Bone marrow (tissue), 2 donors: ENCODE results near the gene COX14.
A peak's percentile ranks its signal among the peaks of the same experiment; 100 is the strongest.

Experiments used
- DNase-seq, 2 donors: peaks; one replicate each; lab custom pipeline; 2025; lab: John Stamatoyannopoulos, UW

COX14 gene

GRCh38 chr12:50084775-50085614 is 27.0 kb upstream of the COX14 start, which contains the start of gene SMARCD1:
Gene SMARCD1 (plus strand): TSS chr12:50085342. CDS start chr12:50085370, 28 bp downstream.
- DNase-seq: peak; percentile 55 to 90

DNA sequence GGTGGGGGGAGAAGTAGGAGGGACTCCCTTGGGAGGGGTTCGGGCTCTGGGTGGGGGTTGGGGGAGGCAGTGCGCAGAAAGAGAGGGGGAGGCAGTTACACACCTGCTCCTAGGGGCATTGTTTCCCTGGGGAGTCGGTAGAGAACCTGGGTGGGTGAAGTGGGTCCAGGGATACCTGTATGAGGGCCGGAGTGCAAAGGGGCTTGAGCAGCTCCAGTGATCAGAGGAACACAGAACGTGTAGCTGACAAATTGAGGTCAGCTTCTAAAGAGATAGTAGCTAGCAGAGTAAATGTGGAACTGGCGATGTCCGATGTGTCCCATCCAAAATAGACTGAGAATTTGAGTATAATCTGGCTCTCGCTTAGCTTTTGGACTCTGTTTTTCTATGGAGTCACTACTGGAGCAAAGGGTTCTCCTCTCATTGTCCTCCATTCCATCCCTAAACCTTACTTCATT is 26.4 kb upstream of the COX14 start:
- no peak for DNase-seq

- no peak for DNase-seq
These were observed 25.9 kb upstream of the COX14 start for GRCh38 chr12:50086148-50086547.

GRCh38 chr12:50087151-50087550 is 24.9 kb upstream of the COX14 start:
- no peak for DNase-seq

- no peak for DNase-seq
These were observed 24.0 kb upstream of the COX14 start for GRCh38 chr12:50087995-50088394.

- peak in 1 of 2 donors; percentile 11 for DNase-seq
These were observed 23.3 kb upstream of the COX14 start for GRCh38 chr12:50088577-50089335.

DNA sequence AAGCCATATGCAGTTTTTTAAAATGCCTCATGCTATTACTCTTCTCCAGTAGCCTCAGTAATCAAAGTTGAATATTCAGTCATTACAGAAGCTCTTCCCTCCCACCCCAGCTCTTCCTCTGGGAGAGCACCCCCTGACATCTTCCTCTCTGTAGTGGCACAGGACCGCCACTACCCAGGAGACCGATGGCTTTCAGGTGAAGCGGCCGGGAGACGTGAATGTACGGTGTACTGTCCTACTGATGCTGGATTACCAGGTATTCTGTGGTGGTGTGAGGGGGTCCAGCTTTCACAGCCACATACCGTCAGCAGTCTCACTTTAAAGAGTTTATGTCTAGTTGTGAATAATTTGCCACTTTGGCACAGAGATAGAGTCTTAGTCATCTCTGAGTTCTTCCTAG is 22.3 kb upstream of the COX14 start:
- DNase-seq: no peak

DNA sequence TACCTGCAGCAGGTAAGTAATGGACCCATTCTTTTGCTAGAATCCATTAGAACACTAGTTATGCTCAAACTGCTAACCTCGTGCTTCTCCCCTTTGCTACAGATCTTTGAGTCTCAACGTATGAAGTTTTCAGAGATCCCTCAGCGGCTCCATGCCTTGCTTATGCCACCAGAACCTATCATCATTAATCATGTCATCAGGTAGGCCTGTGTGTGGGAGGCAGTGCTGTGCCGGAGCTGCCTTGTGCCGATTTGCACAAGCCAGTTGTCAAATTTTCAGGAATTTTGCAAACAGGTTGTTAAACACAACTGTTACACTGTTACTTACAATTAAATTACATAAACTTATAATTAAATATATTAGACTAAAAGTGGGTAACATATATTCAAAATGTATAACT is 21.6 kb upstream of the COX14 start:
- no peak for DNase-seq

DNA sequence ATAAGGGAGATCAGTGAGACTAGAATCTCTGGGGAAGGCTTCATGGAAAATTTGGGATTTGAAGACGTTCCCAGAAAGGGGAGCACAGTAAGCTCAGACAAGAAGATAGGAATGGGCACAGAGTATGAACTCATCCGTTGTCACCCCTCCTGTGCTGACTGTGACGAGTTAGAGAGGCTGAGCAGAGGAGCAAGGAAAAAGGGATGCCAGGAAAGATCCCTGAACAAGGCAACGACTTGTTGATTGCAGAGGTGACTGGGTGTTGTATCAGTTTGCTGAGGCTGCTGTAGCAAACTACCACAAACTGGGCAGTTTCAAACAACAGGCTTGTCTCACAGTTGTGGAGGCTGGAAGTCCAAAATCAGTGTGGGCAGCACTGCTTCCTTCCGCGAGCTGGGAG is 14.1 kb upstream of the COX14 start:
- DNase-seq: no peak

- DNase-seq: no peak
These were observed 12.6 kb upstream of the COX14 start for GRCh38 chr12:50099302-50100008.

DNA sequence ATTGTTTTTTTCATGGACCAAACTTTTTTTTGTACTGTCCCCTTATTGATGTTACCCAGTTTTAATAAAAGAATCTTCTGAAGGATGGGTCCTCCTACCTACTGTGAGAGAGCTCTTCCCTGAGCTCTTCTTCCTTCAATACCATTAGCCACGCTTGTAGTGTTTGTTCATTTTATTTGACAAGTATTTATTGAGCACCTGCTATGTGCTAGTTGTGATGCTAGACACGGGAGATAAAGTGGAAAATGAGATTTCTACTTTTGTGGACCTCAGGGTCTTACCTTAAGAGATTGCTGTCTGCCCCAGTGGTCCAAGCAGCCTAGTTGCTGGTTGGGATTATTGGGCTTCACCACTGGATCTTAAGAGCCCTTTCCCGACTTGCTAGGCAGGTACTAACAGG is 11.5 kb upstream of the COX14 start:
- DNase-seq: no peak

DNA sequence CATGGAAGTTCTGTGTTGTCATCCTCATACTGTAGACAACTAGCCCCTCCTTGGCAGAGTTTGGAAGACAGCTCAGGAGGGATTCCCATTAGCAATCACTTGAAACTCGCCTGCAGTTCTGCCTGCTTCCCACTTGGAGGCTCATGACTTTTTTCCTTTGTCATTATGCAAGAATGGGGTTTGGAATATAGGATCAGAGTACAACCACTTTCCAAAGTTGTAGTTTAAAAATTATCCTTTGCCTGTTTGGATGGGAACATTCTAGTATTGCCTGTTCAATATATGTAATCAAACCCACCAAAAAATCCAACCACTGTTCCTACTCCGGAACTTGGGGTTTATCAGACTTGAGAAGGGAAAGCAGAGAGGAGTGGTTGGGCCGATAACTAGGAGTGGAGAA is 10.4 kb upstream of the COX14 start:
- no peak for DNase-seq

- DNase-seq: no peak
These were observed 9.9 kb upstream of the COX14 start for GRCh38 chr12:50102131-50102531.

DNA sequence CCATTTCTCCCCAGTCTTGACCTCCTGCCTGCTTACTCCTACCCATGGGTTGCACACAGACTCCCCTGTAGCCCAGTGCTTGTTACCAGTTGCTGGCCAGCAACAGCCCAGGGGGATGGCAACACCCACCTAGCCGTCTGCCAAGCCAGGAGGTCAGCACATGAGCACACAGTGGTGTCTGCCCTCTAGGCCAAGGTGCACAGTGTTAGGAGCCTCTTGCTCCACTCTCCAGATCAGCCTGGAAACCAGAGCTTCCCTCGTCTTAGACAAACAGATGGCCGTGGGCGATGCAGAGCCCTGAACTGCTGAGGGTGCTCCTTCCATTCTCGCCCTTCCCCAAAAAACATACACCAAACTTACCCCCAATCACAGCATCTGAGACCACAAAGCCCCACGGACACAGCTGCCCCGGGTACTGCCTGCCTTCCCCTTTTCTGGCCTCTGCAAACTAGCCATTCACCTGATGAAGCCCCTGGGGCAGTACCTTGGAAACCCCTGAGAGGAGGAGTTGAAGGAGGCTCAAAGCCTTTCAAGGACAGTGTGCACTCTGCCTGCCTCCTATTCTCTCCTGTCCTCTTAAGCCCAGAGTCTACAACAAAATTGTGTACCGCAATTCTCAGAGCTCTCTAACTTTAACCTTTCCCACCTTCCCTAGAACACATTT is 9.3 kb upstream of the COX14 start:
- no peak for DNase-seq

- DNase-seq: no peak
These were observed 8.7 kb upstream of the COX14 start for GRCh38 chr12:50103351-50103750.

GRCh38 chr12:50103767-50104321 is 8.2 kb upstream of the COX14 start, which contains the start of gene GPD1:
Gene GPD1 (plus strand): TSS chr12:50104008. CDS start chr12:50104051, 43 bp downstream.
- no peak for DNase-seq

DNA sequence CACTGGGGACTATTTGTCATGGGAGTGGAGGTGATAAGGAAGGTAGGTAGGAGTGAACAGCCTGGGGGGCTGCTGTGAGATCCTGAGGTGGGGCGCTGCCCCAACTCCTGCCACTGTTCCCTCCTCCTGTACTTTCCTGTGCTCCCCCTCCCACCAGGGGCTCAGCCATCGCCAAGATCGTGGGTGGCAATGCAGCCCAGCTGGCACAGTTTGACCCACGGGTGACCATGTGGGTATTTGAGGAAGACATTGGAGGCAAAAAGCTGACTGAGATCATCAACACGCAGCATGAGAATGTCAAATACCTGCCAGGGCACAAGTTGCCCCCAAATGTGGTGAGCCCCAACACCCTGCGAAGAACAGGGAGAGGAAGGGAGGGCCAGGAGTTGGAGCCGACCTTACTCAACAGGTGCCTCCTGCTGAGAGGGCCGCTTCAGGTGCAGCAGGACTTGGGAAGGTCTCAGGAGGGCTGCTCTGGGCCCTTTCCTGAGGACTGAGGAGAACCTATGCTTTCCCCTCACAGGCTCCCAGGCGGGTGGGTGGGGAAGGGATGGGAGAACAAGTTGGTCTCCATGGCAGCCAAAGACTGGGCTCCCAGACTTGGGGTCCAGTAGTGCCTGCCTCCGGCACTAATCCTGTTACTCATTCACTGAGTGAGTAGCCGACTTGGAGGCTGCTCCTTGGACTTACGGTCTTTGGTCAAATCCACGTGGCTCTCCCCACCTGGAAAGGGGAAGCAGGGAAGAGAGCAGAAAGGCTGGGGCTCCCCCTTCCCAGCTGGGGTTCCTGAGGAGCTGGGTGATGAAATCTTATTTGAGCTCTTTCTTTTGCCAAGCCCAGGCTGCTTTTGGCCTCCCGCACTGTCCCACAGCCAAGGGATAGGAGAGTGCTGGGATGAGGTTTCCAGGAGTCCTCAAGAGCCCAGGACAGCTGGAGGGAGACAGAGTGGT is 7.3 kb upstream of the COX14 start:
- DNase-seq: no peak

GRCh38 chr12:50105913-50106450 is 6.1 kb upstream of the COX14 start:
- no peak for DNase-seq

DNA sequence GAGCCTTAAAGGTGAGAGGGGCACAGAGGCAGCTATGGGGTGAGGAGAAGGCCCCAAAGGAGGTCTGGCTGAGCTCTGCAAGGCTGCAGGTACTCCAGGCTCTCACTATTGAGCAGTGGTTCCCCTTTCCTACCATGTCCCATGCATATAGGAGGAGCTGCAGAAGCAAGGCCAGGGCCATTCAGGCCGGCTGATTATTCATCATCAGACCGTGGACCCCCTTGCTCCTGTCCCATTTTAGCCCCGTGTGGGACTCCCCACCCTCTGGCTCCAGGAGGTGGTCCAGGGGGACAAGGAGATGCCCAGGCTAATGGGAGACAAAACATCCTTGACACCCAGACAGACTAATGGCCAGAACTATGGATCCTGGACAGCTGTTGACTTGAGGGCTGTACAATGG is 5.1 kb upstream of the COX14 start:
- no peak for DNase-seq
